K562 (cell line): ENCODE data around the gene PIBF1. TPM values are rescaled to one million over a fixed set of nuclear protein-coding genes. Genes with fewer than 3 reads are reported as not detected.

Source experiments
- ATAC-seq: fragments of 200-7000 bp; cut with Tn5 transposase; 3 replicates; pipeline ENCODE4 v1.9.1; 2020; ENCODE audit warnings: moderate library complexity
- BruUV-seq: library from RNA; stranded (reverse); fragments of 400-500 nt; replicated peaks from 2 replicates; lab custom pipeline; 2021; lab: Mats Ljungman, UMichigan
- CTCF ChIA-PET: fragments of 300-600 bp; formaldehyde crosslinking; extraction: SDS; loops from one replicate; lab custom pipeline; 2021; ENCODE audit warnings: low intra/inter-chr PET ratio; lab: Yijun Ruan, JAX
- POLR2A ChIA-PET: fragments of 300-600, 350-650 bp; sonication (Branson Sonifier 250); formaldehyde crosslinking; extraction: SDS; loops from one replicate; lab custom pipeline; 2021; ENCODE audit warnings: antibody characterized with exemption, inconsistent platforms; lab: Yijun Ruan, JAX
- DNase-seq, 4 experiments: peaks; one replicate each; pipeline versions ENCODE4 v3.0.0 to v3.0.0-alpha.2; 2011 to 2018; ENCODE audit warnings: low spot score in 3 of 4, mixed read lengths in 3 of 4; ENCODE audit errors: extremely low read depth in 1 of 4
- FAIRE-seq: peaks from 2 replicates; lab custom pipeline; 2011; peaks lifted over from hg19 to GRCh38; lab: Jason Lieb, UNC
- H2AFZ ChIP-seq: 2 replicates; pipeline ENCODE4 v1.6.0; 2011; ENCODE audit warnings: low read depth, low read length, control low read depth, inconsistent platforms
- H3K27ac ChIP-seq: fragments of 200-600 bp; 3 replicates; pipeline ENCODE4 v1.8.0; 2011; ENCODE audit warnings: low read depth, mild to moderate bottlenecking, control low read depth, inconsistent platforms, low read length, moderate library complexity, mixed read lengths; ENCODE audit errors: extremely low read depth
- H3K27me3 ChIP-seq, 2 experiments: fragments of 300-600 bp in 1 of 2; 2 replicates in 1 of 2; 3 replicates in 1 of 2; pipeline versions ENCODE4 v1.6.0 to v1.8.0; 2011; ENCODE audit warnings: inconsistent platforms in 2 of 2, low read length in 2 of 2, mild to moderate bottlenecking in 1 of 2, mixed read lengths in 1 of 2, moderate library complexity in 1 of 2; ENCODE audit not compliant: control insufficient read depth in 2 of 2, insufficient read depth in 2 of 2
- H3K36me3 ChIP-seq: fragments of 300-600 bp; 3 replicates; pipeline ENCODE4 v1.8.0; 2011; ENCODE audit warnings: mild to moderate bottlenecking, low read length, inconsistent platforms; ENCODE audit not compliant: control insufficient read depth, insufficient read depth
- H3K4me1 ChIP-seq, 2 experiments: fragments of 200-600 bp in 1 of 2; replicated peaks in 1 of 2; 2 replicates in 1 of 2; 3 replicates in 1 of 2; pipeline versions ENCODE4 v1.5.1 to v1.8.0; 2011; ENCODE audit warnings: inconsistent platforms in 2 of 2, low read length in 2 of 2, mild to moderate bottlenecking in 1 of 2, mixed read lengths in 1 of 2, moderate library complexity in 1 of 2; ENCODE audit not compliant: control insufficient read depth in 2 of 2, insufficient read depth in 2 of 2
- H3K4me2 ChIP-seq: 2 replicates; pipeline ENCODE4 v1.6.1; 2011; ENCODE audit warnings: low read length, control low read depth, inconsistent platforms, mixed read lengths; ENCODE audit not compliant: insufficient read depth
- H3K4me3 ChIP-seq: fragments of 200-600 bp; sonication (generic), shearing (Covaris generic); 2 replicates; pipeline ENCODE4 v1.5.1; 2016; ENCODE audit warnings: control low read depth, inconsistent platforms
- H3K79me2 ChIP-seq: fragments of 200-600 bp; 3 replicates; pipeline ENCODE4 v1.8.0; 2011; ENCODE audit warnings: low read length, inconsistent platforms; ENCODE audit not compliant: control insufficient read depth, insufficient read depth
- H3K9ac ChIP-seq, 2 experiments: 2 replicates each; pipeline versions ENCODE4 v1.6.0 to v1.6.1; 2011; ENCODE audit warnings: low read depth in 2 of 2, low read length in 2 of 2, control low read depth in 1 of 2, inconsistent platforms in 1 of 2, mild to moderate bottlenecking in 1 of 2, mixed read lengths in 1 of 2; ENCODE audit not compliant: insufficient read depth in 1 of 2
- H3K9me1 ChIP-seq: one replicate; pipeline ENCODE4 v1.6.0; 2011; ENCODE audit warnings: inconsistent platforms, mild to moderate bottlenecking, low read length, moderate library complexity; ENCODE audit not compliant: control insufficient read depth, insufficient read depth
- H3K9me3 ChIP-seq: replicated peaks from 2 replicates; pipeline ENCODE4 v1.5.1; 2011; ENCODE audit warnings: low read depth, low read length, inconsistent platforms; ENCODE audit not compliant: control insufficient read depth, insufficient read depth
- H4K20me1 ChIP-seq: replicated peaks from 2 replicates; pipeline ENCODE4 v1.6.1; 2011; ENCODE audit warnings: low read length, inconsistent platforms, mixed read lengths; ENCODE audit not compliant: control insufficient read depth, insufficient read depth
- DNMT1 ChIP-seq: fragments of 450-650 bp; IDR thresholded peaks from 2 replicates; pipeline ENCODE4 v1.6.1; 2016; ENCODE audit warnings: antibody characterized with exemption, mild to moderate bottlenecking
- FOXK2 ChIP-seq, 2 experiments: fragments of 450-650 bp; IDR thresholded peaks in 1 of 2; conservative IDR thresholded peaks in 1 of 2; 2 replicates each; pipeline ENCODE4 v1.6.1; 2016; ENCODE audit warnings: low read depth in 2 of 2, mild to moderate bottlenecking in 1 of 2
- MEF2D ChIP-seq: conservative IDR thresholded peaks from 2 replicates; pipeline ENCODE4 v1.6.1; 2016; ENCODE audit warnings: low read depth, missing genetic modification characterization, missing compliant biosample characterization
- SUPT5H ChIP-seq: fragments of 450-650 bp; IDR thresholded peaks from 2 replicates; pipeline ENCODE4 v1.6.1; 2016
- TCF3 ChIP-seq: sonication (generic); formaldehyde crosslinking; IDR thresholded peaks from 2 replicates; pipeline ENCODE4 v1.4.0; 2020; ENCODE audit warnings: mild to moderate bottlenecking, missing genetic modification reagents
- ZBED1 ChIP-seq: IDR thresholded peaks from 2 replicates; pipeline ENCODE4 v1.6.1; 2014
- ZNF124 ChIP-seq: sonication (generic); formaldehyde crosslinking; IDR thresholded peaks from 2 replicates; pipeline ENCODE4 v1.8.1; 2022; ENCODE audit warnings: missing genetic modification reagents
- ZNF224 ChIP-seq: sonication (generic); formaldehyde crosslinking; IDR thresholded peaks from 2 replicates; pipeline ENCODE4 v1.8.0; 2022; ENCODE audit warnings: mild to moderate bottlenecking, missing genetic modification reagents
- ZNF316 ChIP-seq: fragments of 450-650 bp; IDR thresholded peaks from 2 replicates; pipeline ENCODE4 v1.6.1; 2016
- ZNF347 ChIP-seq: fragments of 450-650 bp; formaldehyde crosslinking; IDR thresholded peaks from 2 replicates; pipeline ENCODE4 v1.4.0; 2020; ENCODE audit warnings: low read depth, mild to moderate bottlenecking, moderate library complexity
- ZNF507 ChIP-seq: conservative IDR thresholded peaks from 2 replicates; pipeline ENCODE4 v1.6.1; 2017; ENCODE audit warnings: missing genetic modification characterization, missing compliant biosample characterization
- WGBS: fragments of 100-300 bp; shearing (Covaris generic); methylation state at CpG from one replicate; pipeline ENCODE4 v1.1.6; 2016; ENCODE audit warnings: low coverage, mixed read lengths; ENCODE audit not compliant: insufficient coverage; ENCODE audit errors: missing lambda C conversion rate; 5-methylcytosine and 5-hydroxymethylcytosine counted together
- in situ Hi-C: fragments of 300-500 bp; cut with MboI; formaldehyde crosslinking; loops from 4 replicates; pipeline ENCODE4 v1.15.0; 2018; ENCODE audit warnings: inconsistent platforms, mixed read lengths
- intact Hi-C: fragments of 100-400 bp; cut with micrococcal nuclease; formaldehyde crosslinking; loops from 2 replicates; pipeline ENCODE4 v1.14.2; 2022
- polyA plus RNA-seq, 8 experiments: library from polyadenylated mRNA; depleted of rRNA in 4 of 8; stranded (reverse) in 5 of 8; unstranded in 3 of 8; fragments of >200 nt; fragmentation: Nextera tagmentation in 2 of 8; fragmentation: Illumina TruSeq in 1 of 8; extraction: Ambion mirVana in 2 of 8; extraction: Trizol in 1 of 8; gene quantifications; 2 replicates each; pipeline versions ENCODE4 v1.2.1 to v1.2.3, GENCODE V29; 2011 to 2014; ENCODE audit warnings: inconsistent platforms in 1 of 8, missing spikeins in 1 of 8
- total RNA-seq, 7 experiments: library from RNA; depleted of rRNA in 6 of 7; stranded (reverse); fragments of >200 nt in 6 of 7; fragmentation: Illumina TruSeq in 2 of 7; extraction: Trizol in 2 of 7; gene quantifications; 2 replicates each; pipeline versions ENCODE4 v1.2.1 to v1.2.3, GENCODE V29; 2011 to 2021; ENCODE audit warnings: low replicate concordance in 1 of 7

PIBF1 gene
- total and polyA plus RNA-seq, 9 of the 15 experiments (the other 6 are each of a cell fraction or from before 2014, with no cell fraction given), result 9.1 to 28.8 (median 14.7) TPM

- TF ChIP-seq ZNF347 (CRISPR knock-in tag), result no peak
- TF ChIP-seq ZNF124, result no peak
- no peak for TF ChIP-seq MEF2D
- TF ChIP-seq TCF3 (CRISPR knock-in tag), result no peak
- TF ChIP-seq FOXK2 (conservative IDR thresholded peaks at IDR 0.05 in 1 of 2, IDR thresholded peaks at IDR 0.05 in 1 of 2; ENCODE audit: low read depth in 2 of 2), result no peak
- no peak for TF ChIP-seq ZNF507 (tag)
- TF ChIP-seq SUPT5H, result no peak
- no peak for TF ChIP-seq DNMT1
- no peak for TF ChIP-seq ZNF224 (CRISPR knock-in tag)
Measured at GRCh38 chr13:73011751-73012150, 229.8 kb downstream of the PIBF1 start (continued).

- Histone ChIP-seq H3K36me3 (no peaks in the 10 kb centered on the region), H3K79me2 (no peaks in the 10 kb centered on the region), H3K4me1 (no peaks in the 10 kb centered on the region), H3K27me3 (no peaks in the 10 kb centered on the region), H3K27ac (no peak overlapping the region), H3K9me3 (no peaks in the 10 kb centered on the region), H3K4me3 (no peak overlapping the region), H3K9ac (no peak overlapping the region), H4K20me1 (no peaks in the 10 kb centered on the region), H2AFZ (no peak overlapping the region), H3K9me1 (no peaks in the 10 kb centered on the region), H3K4me2 (no peak overlapping the region)
- TF ChIP-seq ZNF316, result peak; percentile 75
- no peak for TF ChIP-seq ZBED1
- in situ Hi-C loops (no loop called here), intact Hi-C loops (no loop called here)
- FAIRE-seq (no peak), ATAC-seq (no peak), DNase-seq (no peak)
- CTCF ChIA-PET, result no interaction called here
- BruUV-seq, result no TSS peak
- POLR2A ChIA-PET, result no interaction called here
- WGBS, result 100% methylated on average over 1 of the region's 1 CpG
Measured at GRCh38 chr13:73015805-73016204, 233.9 kb downstream of the PIBF1 start.
